B cell (primary cell): Measurements from ENCODE around the gene TSPO2. TPM values are rescaled to one million over a fixed set of nuclear protein-coding genes. Genes with fewer than 3 reads are reported as not detected.

Source experiments
- ATAC-seq: fragments of 200-7000 bp; cut with Tn5 transposase; one replicate; pipeline ENCODE4 v1.10.0; 2021; ENCODE audit warnings: low read depth, mild to moderate bottlenecking, moderate number of reproducible peaks, moderate library complexity
- CTCF ChIA-PET: fragments of 350-600 bp; sonication (Branson Sonifier 250); formaldehyde crosslinking; loops from one replicate; lab custom pipeline; 2021; ENCODE audit warnings: antibody characterized with exemption, inconsistent platforms; lab: Charles Lee
- POLR2A ChIA-PET: fragments of 350-600 bp; sonication (Branson Sonifier 250); formaldehyde crosslinking; loops from one replicate; lab custom pipeline; 2021; ENCODE audit warnings: antibody characterized with exemption; lab: Charles Lee
- DNase-seq: peaks from one replicate; pipeline ENCODE4 v3.0.0; 2013
- H2AFZ ChIP-seq: 2 replicates; pipeline ENCODE4 v1.6.1; 2012; ENCODE audit warnings: mild to moderate bottlenecking, low read depth, low read length; ENCODE audit not compliant: insufficient read depth, poor library complexity, severe bottlenecking
- H3K27ac ChIP-seq, 2 donors: 1 replicate in 1 of 2; 2 replicates in 1 of 2; pipeline ENCODE4 v1.5.1; 2012 to 2013; ENCODE audit warnings: low read length in 2 of 2, mild to moderate bottlenecking in 2 of 2, moderate library complexity in 1 of 2
- H3K27me3 ChIP-seq, 4 experiments: fragments of 200-600 bp in 1 of 4; sonication (generic) in 1 of 4; replicated peaks in 1 of 4; 1 replicate in 2 of 4; 2 replicates in 2 of 4; pipeline versions ENCODE4 v1.6.1 to v1.7.0; 2013 to 2016; ENCODE audit warnings: low read length in 3 of 4, mild to moderate bottlenecking in 2 of 4, mixed read lengths in 1 of 4, moderate library complexity in 1 of 4; ENCODE audit not compliant: insufficient read depth in 4 of 4, control insufficient read depth in 3 of 4; ENCODE audit errors: control extremely low read depth in 1 of 4
- H3K36me3 ChIP-seq, 2 experiments: replicated peaks in 1 of 2; 1 replicate in 1 of 2; 2 replicates in 1 of 2; pipeline versions ENCODE4 v1.6.1 to v1.7.1; 2013; ENCODE audit warnings: low read length in 1 of 2; ENCODE audit not compliant: insufficient read depth in 2 of 2, control insufficient read depth in 1 of 2; ENCODE audit errors: control extremely low read depth in 1 of 2, extremely low read depth in 1 of 2
- H3K4me1 ChIP-seq, 2 donors: fragments of 200-600 bp in 1 of 2; sonication (generic) in 1 of 2; 1 replicate in 1 of 2; 2 replicates in 1 of 2; pipeline versions ENCODE4 v1.5.1 to v1.6.1; 2013 to 2017; ENCODE audit warnings: low read length in 2 of 2; ENCODE audit not compliant: control insufficient read depth in 2 of 2, insufficient read depth in 2 of 2
- H3K4me2 ChIP-seq: replicated peaks from 2 replicates; pipeline ENCODE3; 2012; ENCODE audit warnings: mild to moderate bottlenecking, low read depth, low read length; ENCODE audit not compliant: poor library complexity, severe bottlenecking
- H3K4me3 ChIP-seq, 5 experiments: fragments of 200-600 bp in 1 of 5; sonication (generic) in 1 of 5; 1 replicate in 3 of 5; 2 replicates in 2 of 5; pipeline versions ENCODE4 v1.5.1 to v1.7.0; 2011 to 2016; ENCODE audit warnings: low read length in 4 of 5, mild to moderate bottlenecking in 4 of 5, low read depth in 2 of 5, control low read depth in 1 of 5, moderate library complexity in 1 of 5; ENCODE audit not compliant: insufficient read depth in 1 of 5; ENCODE audit errors: control extremely low read depth in 1 of 5, extremely low read depth in 1 of 5
- H3K79me2 ChIP-seq: fragments of 200-600 bp; sonication (generic); one replicate; pipeline ENCODE4 v1.6.0; 2016; ENCODE audit warnings: low read length; ENCODE audit not compliant: control insufficient read depth, insufficient read depth
- H3K9ac ChIP-seq: fragments of 200-600 bp; sonication (generic); 2 replicates; pipeline ENCODE4 v1.6.1; 2017; ENCODE audit warnings: mild to moderate bottlenecking, low read length, moderate library complexity
- H3K9me3 ChIP-seq, 3 donors: one replicate each; pipeline versions ENCODE4 v1.6.1 to v1.7.1; 2013; ENCODE audit warnings: low read length in 2 of 3; ENCODE audit not compliant: control insufficient read depth in 2 of 3, insufficient read depth in 1 of 3; ENCODE audit errors: control extremely low read depth in 1 of 3
- H4K20me1 ChIP-seq: 2 replicates; pipeline ENCODE4 v1.6.0; 2012; ENCODE audit warnings: mild to moderate bottlenecking, low read length; ENCODE audit not compliant: insufficient read depth, control insufficient read depth, poor library complexity, severe bottlenecking
- H3K27ac Mint-ChIP-seq: one replicate; pipeline ENCODE4 v1.8.0; 2021; ENCODE audit warnings: mixed read lengths
- H3K27me3 Mint-ChIP-seq: one replicate; pipeline ENCODE4 v1.8.0; 2021; ENCODE audit warnings: mixed read lengths
- H3K4me1 Mint-ChIP-seq: one replicate; pipeline ENCODE4 v1.8.0; 2021; ENCODE audit warnings: mixed read lengths
- H3K4me3 Mint-ChIP-seq: one replicate; pipeline ENCODE4 v1.8.0; 2021; ENCODE audit warnings: mixed read lengths
- H3K9me3 Mint-ChIP-seq: one replicate; pipeline ENCODE4 v1.8.0; 2022; ENCODE audit warnings: mixed read lengths; ENCODE audit not compliant: insufficient read depth
- EZH2 ChIP-seq: IDR thresholded peaks from 2 replicates; pipeline ENCODE4 v1.6.1; 2012; ENCODE audit warnings: borderline replicate concordance, low read depth, mild to moderate bottlenecking, moderate library complexity, low read length; ENCODE audit not compliant: insufficient read depth, poor library complexity, severe bottlenecking
- WGBS: methylation state at CpG from one replicate; pipeline ENCODE4 v1.1.5; 2013; ENCODE audit warnings: missing lambda C conversion rate; ENCODE audit not compliant: insufficient coverage; 5-methylcytosine and 5-hydroxymethylcytosine counted together
- intact Hi-C: fragments of 100-400 bp; cut with micrococcal nuclease; formaldehyde crosslinking; loops from one replicate; pipeline ENCODE4 v1.10.0; 2022
- polyA plus RNA-seq: library from polyadenylated mRNA; depleted of rRNA; stranded (reverse); fragments of >200 nt; gene quantifications from 2 replicates; pipeline ENCODE4 v1.2.3, GENCODE V29; 2012
- total RNA-seq, 2 donors: library from RNA; stranded (reverse); fragments of 120-200 nt in 1 of 2; gene quantifications; 1 replicate in 1 of 2; 2 replicates in 1 of 2; pipeline versions ENCODE4 v1.2.3 to v1.2.4, GENCODE V29; 2013 to 2022
- TF ChIP-seq, protein P1 (sequence below): fragments of 200-600 bp; IDR thresholded peaks from one replicate; pipeline ENCODE4 v1.8.0; 2022; ENCODE audit warnings: antibody characterized with exemption, mild to moderate bottlenecking

Gene TSPO2
- total and polyA plus RNA-seq, 2 donors (not counting 1 experiment from before 2014, with no cell fraction given), result not detected

DNA sequence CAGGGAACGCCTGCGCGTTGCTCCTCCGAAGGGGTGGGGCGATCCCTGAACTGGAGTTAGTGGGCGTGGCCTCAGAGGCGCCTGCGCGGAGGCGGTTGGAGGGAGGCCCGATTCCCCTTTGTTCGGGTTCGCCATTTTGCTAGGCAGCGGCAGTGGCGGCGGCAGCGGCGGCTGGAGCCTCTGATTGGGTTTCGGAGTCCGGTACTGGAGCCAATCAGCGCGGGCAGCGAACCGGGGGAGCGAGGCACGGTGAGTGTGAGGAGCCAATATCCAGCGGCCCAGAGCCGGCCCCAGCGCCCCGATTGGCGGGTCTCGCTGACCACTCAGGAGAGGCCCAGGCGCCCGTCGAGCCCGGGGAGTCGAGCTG lies 30.6 kb downstream of the TSPO2 start, which contains the start of gene NFYA:
NFYA (plus strand) TSS at position 139 of the 367 bp plus-strand sequence. CDS start 6,116 bp downstream, outside the sequence.
- WGBS, result under 1% methylated on average over 37 of the region's 37 CpGs
- no peak for DNase-seq
- Histone ChIP-seq H3K27me3 (no peaks in the 10 kb centered on the region), H4K20me1 (no peaks in the 10 kb centered on the region), H3K27ac (peak within 1 kb of the TSS; percentile 96 to 97), H2AFZ (peak within 1 kb of the TSS; percentile 86), H3K9me3 (no peaks in the 10 kb centered on the region), H3K4me2 (peak within 1 kb of the TSS; percentile 89), H3K9ac (peak within 1 kb of the TSS; percentile 97), H3K36me3 (peaks cover 0 to 19% of the 10 kb centered on the region in 2 experiments), H3K4me3 (peak within 1 kb of the TSS; percentile 80 to 97 (median 94)), H3K4me1 (peaks cover 31 to 34% of the 10 kb centered on the region in 2 donors), H3K79me2 (peaks cover 53% of the 10 kb centered on the region)
- peak within 1 kb of the TSS; percentile 99 for H3K27ac Mint-ChIP-seq
- H3K27me3 Mint-ChIP-seq, result no peaks in the 10 kb centered on the region
- POLR2A ChIA-PET, result interaction anchor here (0.5 kb wide), 1 partner anchor 1673 kb away, joined by 5 read pairs; the partner anchor contains the start of gene TBCC
- H3K9me3 Mint-ChIP-seq, result no peaks in the 10 kb centered on the region
- peaks cover 45% of the 10 kb centered on the region for H3K4me1 Mint-ChIP-seq
- TF ChIP-seq, protein P1, sequence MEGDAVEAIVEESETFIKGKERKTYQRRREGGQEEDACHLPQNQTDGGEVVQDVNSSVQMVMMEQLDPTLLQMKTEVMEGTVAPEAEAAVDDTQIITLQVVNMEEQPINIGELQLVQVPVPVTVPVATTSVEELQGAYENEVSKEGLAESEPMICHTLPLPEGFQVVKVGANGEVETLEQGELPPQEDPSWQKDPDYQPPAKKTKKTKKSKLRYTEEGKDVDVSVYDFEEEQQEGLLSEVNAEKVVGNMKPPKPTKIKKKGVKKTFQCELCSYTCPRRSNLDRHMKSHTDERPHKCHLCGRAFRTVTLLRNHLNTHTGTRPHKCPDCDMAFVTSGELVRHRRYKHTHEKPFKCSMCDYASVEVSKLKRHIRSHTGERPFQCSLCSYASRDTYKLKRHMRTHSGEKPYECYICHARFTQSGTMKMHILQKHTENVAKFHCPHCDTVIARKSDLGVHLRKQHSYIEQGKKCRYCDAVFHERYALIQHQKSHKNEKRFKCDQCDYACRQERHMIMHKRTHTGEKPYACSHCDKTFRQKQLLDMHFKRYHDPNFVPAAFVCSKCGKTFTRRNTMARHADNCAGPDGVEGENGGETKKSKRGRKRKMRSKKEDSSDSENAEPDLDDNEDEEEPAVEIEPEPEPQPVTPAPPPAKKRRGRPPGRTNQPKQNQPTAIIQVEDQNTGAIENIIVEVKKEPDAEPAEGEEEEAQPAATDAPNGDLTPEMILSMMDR, result no peak
- no peak for TF ChIP-seq EZH2
- CTCF ChIA-PET, result interaction anchor here (0.6 to 5.9 kb wide), 3 partner anchors 44 to 246 kb away, joined by 3 to 26 read pairs (median 3); partner anchors contain the start of gene TREML2
- ATAC-seq, result peak; percentile 64
- H3K4me3 Mint-ChIP-seq, result peak within 1 kb of the TSS; percentile 94
- intact Hi-C loops, result loop anchor here (1.0 to 10.0 kb wide), 8 partner anchors 128 to 1492 kb away; partner anchors contain the start of genes BYSL, FOXP4, MED20 and MRPS10
